A673 (cell line): ENCODE data around the gene ZBTB45. TPM values are rescaled to one million over a fixed set of nuclear protein-coding genes. Genes with fewer than 3 reads are reported as not detected.

Experiments used
- BruUV-seq: library from RNA; stranded (reverse); fragments of 400-500 nt; replicated peaks from 2 replicates; lab custom pipeline; 2021; lab: Mats Ljungman, UMichigan
- CTCF ChIA-PET: fragments of 300-600 bp; sonication (Branson Sonifier 250); formaldehyde crosslinking; loops from one replicate; lab custom pipeline; 2022; ENCODE audit warnings: antibody characterized with exemption; lab: Charles Lee
- POLR2A ChIA-PET: fragments of 300-600 bp; sonication (Branson Sonifier 250); formaldehyde crosslinking; loops from one replicate; lab custom pipeline; 2022; ENCODE audit warnings: antibody characterized with exemption; ENCODE audit not compliant: low non-redundant PET; lab: Charles Lee
- DNase-seq: peaks from one replicate; pipeline ENCODE4 v3.0.0-alpha.2; 2015; ENCODE audit warnings: low spot score
- H3K27ac ChIP-seq: fragments of 200-600 bp; sonication (generic); 2 replicates; pipeline ENCODE4 v1.5.1; 2016; ENCODE audit warnings: mixed run types, low read depth, mild to moderate bottlenecking, mixed read lengths, antibody characterized with exemption, low read length; ENCODE audit not compliant: poor library complexity, severe bottlenecking
- H3K27me3 ChIP-seq: fragments of 200-600 bp; sonication (generic); replicated peaks from 2 replicates; pipeline ENCODE4 v1.6.1; 2017; ENCODE audit warnings: mixed run types, low read depth, mild to moderate bottlenecking, mixed read lengths, antibody characterized with exemption, low read length; ENCODE audit not compliant: insufficient read depth, poor library complexity
- H3K36me3 ChIP-seq: fragments of 200-600 bp; sonication (generic); 2 replicates; pipeline ENCODE4 v1.6.1; 2016; ENCODE audit warnings: mixed run types, mild to moderate bottlenecking, mixed read lengths, antibody characterized with exemption, low read length; ENCODE audit not compliant: insufficient read depth, poor library complexity, severe bottlenecking
- H3K4me1 ChIP-seq: fragments of 200-600 bp; sonication (generic); 2 replicates; pipeline ENCODE4 v1.6.1; 2017; ENCODE audit warnings: mixed run types, mild to moderate bottlenecking, mixed read lengths, antibody characterized with exemption, low read length; ENCODE audit not compliant: insufficient read depth, poor library complexity, severe bottlenecking
- H3K4me3 ChIP-seq: fragments of 200-600 bp; sonication (generic); 2 replicates; pipeline ENCODE4 v1.5.1; 2016; ENCODE audit warnings: low read depth, mixed run types, mild to moderate bottlenecking, mixed read lengths, low read length; ENCODE audit not compliant: poor library complexity, severe bottlenecking
- H3K9me3 ChIP-seq: fragments of 200-600 bp; sonication (generic); 2 replicates; pipeline ENCODE4 v1.6.1; 2016; ENCODE audit warnings: mixed run types, low read depth, mild to moderate bottlenecking, mixed read lengths, antibody characterized with exemption, low read length; ENCODE audit not compliant: poor library complexity, severe bottlenecking
- EZH2 ChIP-seq: fragments of 200-600 bp; sonication (generic); IDR thresholded peaks from 2 replicates; pipeline ENCODE4 v1.6.1; 2017; ENCODE audit warnings: borderline replicate concordance, low read depth, mild to moderate bottlenecking, mixed read lengths, antibody characterized with exemption, low read length; ENCODE audit not compliant: poor library complexity, severe bottlenecking
- intact Hi-C: fragments of 100-400 bp; cut with micrococcal nuclease; formaldehyde crosslinking; loops from one replicate; pipeline ENCODE4 v1.10.0; 2022; ENCODE audit not compliant: unreplicated experiment
- total RNA-seq: library from RNA; stranded (reverse); gene quantifications from 2 replicates; pipeline ENCODE4 v1.2.3, GENCODE V29; 2021
- TF ChIP-seq, protein P1 (sequence below): fragments of 300-800, 200-600 bp; sonication (generic); conservative IDR thresholded peaks from 2 replicates; pipeline ENCODE4 v1.5.1; 2017; ENCODE audit warnings: low read depth, mild to moderate bottlenecking, antibody characterized with exemption, low read length, moderate library complexity, mixed read lengths

ZBTB45 gene
- total RNA-seq, 1 experiment from 2014 or later: 25.0 TPM

DNA sequence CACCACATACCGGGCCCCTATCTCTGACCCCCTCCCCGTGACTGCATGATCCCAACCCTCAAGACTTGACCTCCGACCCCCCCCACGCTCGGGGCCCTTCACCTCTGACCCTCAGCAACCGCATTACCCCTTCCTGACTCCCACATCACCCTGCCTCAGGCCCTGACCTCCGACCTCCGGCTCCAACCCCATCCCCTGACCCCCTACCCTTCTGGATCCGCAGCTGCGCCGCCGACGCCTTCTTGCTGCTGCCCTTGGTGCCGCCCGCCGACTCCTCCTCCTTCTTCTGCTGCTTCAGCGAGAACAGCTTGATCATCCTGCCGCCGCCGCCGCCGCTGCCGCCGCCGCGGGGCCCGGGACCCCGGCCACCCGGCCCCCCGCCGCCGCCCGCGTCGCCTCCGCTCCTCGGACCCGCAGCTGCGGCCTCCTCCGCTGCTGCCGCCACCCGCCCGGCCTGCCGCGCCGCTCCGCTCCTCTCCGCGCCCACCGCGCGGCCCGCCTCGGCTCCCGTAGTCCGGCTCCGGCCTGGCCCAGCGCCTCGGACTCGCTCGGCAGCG is 38.5 kb upstream of the ZBTB45 start, which contains the start of gene UBE2M:
Gene UBE2M (minus strand): TSS at position 546 of the 557 bp plus-strand sequence. CDS start 230 bp downstream, at position 316.
- H3K4me1 ChIP-seq: peaks cover 23% of the 10 kb centered on the region
- H3K27ac ChIP-seq: peak within 1 kb of the TSS; percentile 98
- peak within 1 kb of the TSS; percentile 73 for H3K4me3 ChIP-seq
- ChIA-PET POLR2A (no interaction called here), CTCF (interaction anchor here (0.6 kb wide), 1 partner anchor 44 kb away, joined by 3 read pairs; no protein-coding TSS in a partner anchor)
- no peak for DNase-seq
- peaks cover 18% of the 10 kb centered on the region for H3K36me3 ChIP-seq
- H3K27me3 ChIP-seq: no peaks in the 10 kb centered on the region
- intact Hi-C loops: no loop called here
- H3K9me3 ChIP-seq: no peaks in the 10 kb centered on the region
- TF ChIP-seq, protein P1, sequence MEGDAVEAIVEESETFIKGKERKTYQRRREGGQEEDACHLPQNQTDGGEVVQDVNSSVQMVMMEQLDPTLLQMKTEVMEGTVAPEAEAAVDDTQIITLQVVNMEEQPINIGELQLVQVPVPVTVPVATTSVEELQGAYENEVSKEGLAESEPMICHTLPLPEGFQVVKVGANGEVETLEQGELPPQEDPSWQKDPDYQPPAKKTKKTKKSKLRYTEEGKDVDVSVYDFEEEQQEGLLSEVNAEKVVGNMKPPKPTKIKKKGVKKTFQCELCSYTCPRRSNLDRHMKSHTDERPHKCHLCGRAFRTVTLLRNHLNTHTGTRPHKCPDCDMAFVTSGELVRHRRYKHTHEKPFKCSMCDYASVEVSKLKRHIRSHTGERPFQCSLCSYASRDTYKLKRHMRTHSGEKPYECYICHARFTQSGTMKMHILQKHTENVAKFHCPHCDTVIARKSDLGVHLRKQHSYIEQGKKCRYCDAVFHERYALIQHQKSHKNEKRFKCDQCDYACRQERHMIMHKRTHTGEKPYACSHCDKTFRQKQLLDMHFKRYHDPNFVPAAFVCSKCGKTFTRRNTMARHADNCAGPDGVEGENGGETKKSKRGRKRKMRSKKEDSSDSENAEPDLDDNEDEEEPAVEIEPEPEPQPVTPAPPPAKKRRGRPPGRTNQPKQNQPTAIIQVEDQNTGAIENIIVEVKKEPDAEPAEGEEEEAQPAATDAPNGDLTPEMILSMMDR: no peak
- TF ChIP-seq EZH2: no peak
- BruUV-seq: no TSS peak

DNA sequence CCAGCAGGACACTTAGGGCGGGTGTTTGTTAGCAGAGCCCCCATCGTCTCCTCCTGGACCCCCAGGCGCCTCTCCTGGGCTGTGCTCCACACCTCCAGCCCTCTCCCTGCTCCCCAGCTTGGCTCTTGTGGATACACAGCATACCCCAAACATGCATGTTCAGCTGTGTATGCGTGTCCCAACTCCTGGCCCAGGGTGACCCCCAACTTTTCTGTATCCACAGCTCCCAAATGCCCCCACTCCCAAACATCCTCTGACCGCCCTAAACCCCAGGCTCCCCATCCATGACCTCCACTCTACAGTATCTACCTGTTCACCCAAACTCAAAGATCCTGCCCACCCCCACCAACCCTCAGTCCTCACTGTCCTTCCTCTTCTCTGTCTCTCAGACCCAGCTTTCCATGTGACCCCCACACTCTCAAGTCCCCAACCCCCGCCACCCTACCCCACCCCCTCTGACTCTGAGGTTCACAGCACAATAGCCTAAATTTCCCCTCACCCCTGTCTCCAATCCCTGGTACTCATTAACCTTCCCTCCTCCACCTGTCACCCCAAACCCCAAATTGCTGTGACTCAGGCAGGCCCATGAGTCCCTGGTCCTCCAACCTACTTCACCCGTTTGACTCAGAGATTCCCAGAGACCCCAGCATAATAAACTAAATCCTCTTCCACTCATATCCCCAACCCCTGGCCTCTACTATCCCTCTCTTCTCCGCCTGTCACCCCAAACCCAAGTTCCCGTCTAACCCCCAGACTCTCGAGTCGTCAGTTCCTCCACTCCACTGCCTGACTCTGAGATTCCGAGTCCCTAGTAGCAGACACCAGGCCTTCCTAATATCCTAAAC is 37.8 kb upstream of the ZBTB45 start:
- TF ChIP-seq, protein P1: no peak
- TF ChIP-seq EZH2: no peak
- peak overlapping the region; percentile 98 for H3K27ac ChIP-seq
- no TSS peak for BruUV-seq
- DNase-seq: no peak
- H3K4me1 ChIP-seq: peaks cover 20% of the 10 kb centered on the region
- ChIA-PET CTCF (interaction anchor here (0.6 kb wide), 1 partner anchor 44 kb away, joined by 3 read pairs; no protein-coding TSS in a partner anchor), POLR2A (no interaction called here)
- no peaks in the 10 kb centered on the region for H3K9me3 ChIP-seq
- intact Hi-C loops: no loop called here
- H3K36me3 ChIP-seq: peaks cover 23% of the 10 kb centered on the region
- no peaks in the 10 kb centered on the region for H3K27me3 ChIP-seq
- peak overlapping the region; percentile 73 for H3K4me3 ChIP-seq

DNA sequence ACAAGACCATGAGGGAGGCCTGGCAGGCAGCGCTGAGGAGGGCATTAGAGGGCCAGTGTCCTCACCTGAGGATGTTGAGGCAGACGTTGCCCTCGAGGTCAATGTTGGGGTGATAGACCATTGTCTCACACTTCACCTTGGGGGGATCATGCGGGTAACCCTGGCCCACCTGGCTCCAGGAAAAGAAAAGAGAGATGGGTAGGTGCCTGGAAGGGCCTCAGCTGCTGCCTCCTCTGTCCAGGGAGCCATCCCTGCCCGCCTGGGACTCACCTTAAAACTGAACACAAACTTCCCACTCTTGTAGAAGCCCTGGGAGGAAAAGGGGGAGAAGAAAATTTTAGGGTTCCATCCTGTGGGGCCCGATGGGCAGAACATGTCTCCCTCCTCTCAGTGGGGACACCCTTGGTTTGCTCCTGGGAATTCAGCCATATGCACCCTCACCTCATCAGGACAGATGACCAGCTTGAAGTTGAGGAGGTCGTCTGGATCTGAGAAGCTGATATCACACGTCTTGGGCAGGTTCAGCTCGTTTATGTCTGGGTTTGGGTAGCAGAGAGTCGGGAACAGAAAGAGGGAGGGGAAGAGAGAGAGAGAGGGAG is 37.1 kb upstream of the ZBTB45 start:
- H3K4me1 ChIP-seq: peaks cover 20% of the 10 kb centered on the region
- CTCF ChIA-PET: no interaction called here
- peak overlapping the region; percentile 98 for H3K27ac ChIP-seq

More for the DNA sequence above, 37.1 kb upstream of the ZBTB45 start:
- no peaks in the 10 kb centered on the region for H3K9me3 ChIP-seq
- peaks cover 24% of the 10 kb centered on the region for H3K36me3 ChIP-seq
- POLR2A ChIA-PET: no interaction called here
- peak overlapping the region; percentile 73 for H3K4me3 ChIP-seq
- DNase-seq: no peak
- H3K27me3 ChIP-seq: no peaks in the 10 kb centered on the region
- BruUV-seq: no TSS peak
- intact Hi-C loops: no loop called here
- no peak for TF ChIP-seq EZH2
- TF ChIP-seq, protein P1: no peak
